Stimulated activated CD4-positive, alpha-beta T cell treated with anti-CD3 and anti-CD28 coated beads, TNF-alpha, amount 100 ng/mL, for 4 hours (primary cell): Measurements from ENCODE around the gene UBAC1.

Source experiments
- DNase-seq, 3 experiments: peaks; one replicate each; pipeline ENCODE4 v3.0.0-alpha.2; 2020; ENCODE audit warnings: low read depth in 3 of 3

UBAC1 gene

DNA sequence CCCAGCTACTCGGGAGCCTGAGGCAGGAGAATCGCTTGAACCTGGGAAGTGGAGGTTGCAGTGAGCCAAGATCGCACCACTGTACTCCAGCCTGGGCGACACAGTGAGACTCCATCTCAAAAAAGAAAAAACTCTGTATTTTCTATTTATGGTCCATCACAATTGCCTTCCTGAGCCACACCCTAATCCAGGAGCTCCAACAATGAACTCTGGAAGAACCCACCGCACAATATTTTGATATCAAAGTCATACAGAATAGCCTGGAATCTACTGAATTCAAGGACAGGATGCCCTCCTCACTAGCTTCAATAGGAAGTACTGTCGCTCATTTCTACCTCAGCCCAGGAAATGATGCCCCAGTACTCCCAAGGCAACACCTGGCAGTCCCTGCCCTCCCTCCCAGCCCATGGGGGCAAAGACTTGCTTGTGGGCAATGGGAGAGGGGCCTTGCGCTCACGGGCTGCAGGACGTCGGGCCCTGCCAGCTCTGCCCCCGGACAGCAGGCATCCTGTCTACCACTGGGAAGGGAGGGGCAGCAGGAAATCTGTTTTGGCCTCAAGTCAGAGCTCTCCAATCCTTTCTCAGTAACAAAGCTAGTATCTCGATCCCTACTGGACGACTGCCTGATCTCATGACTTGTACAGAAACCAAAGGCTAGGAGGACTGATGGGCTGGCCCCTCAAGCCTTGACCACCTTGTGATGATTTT lies 19.7 kb downstream of the UBAC1 start:
- DNase-seq: no peak

GRCh38 chr9:135939351-135940265 lies 21.6 kb downstream of the UBAC1 start:
- peak in 2 of 3 experiments; percentile 31 to 32 for DNase-seq

DNA sequence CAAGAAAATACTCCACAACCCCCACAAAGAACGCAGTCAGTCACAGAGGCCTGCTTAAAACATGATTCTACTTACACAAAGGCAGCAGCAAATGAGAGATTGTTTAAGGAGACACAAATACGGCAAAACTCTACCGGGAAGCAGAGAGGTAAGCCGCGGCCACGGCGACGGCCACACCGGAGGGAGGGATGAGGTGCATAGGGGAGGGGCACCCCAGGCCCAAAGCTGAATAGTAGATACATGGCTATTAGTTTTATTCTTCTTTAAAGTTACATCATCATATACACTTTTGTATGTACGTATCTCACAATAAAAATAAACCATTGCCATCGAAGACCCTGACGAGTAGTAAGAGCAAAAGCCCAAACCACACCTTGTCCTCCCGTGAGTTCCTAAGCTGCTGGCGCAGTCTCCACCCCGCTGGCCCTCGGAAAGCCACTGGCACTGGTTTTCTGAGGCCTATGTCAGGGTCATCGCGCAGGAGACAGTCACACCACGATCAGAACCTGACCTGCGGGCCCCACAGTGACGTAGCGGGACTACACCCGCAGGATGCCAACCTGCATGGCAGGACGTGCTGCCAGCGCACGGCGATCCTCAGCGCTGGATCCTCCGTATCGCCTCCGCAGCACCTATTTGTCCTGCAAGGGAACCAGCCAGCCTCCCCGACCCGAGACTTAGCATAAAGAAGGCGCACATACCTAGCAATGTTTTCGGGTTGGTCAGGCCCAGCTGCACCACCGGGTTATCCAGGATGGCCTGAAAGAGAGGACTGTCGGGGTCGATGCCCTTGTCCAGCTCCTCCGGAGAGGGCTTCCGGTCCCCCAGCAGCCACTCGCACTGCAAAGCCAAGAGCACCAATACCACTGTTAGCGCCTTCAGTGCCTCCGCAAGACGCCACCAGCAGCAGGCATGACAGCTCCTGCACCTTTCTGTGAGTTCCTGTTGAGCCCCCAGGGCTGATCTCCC lies 23.4 kb downstream of the UBAC1 start:
- DNase-seq: no peak

DNA sequence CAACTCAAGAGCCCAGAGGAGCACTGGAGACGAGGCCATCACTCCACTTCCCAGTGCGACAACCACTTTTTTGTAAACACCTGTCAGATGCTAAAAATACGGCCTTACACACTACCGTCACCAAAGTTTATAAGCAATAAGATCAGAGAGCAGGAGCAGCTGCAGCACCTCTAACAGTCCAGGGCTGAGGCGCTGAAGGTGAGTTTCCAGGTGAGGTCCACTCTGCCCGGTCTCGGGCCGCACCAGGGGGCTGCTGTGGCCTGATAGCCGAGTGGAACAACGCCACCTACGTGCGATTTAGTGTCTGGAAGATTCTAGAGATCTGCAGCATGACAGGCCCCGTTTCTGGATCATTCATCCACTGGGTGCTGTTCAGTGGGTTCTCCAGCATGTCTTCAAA lies 28.1 kb downstream of the UBAC1 start:
- DNase-seq: no peak

DNA sequence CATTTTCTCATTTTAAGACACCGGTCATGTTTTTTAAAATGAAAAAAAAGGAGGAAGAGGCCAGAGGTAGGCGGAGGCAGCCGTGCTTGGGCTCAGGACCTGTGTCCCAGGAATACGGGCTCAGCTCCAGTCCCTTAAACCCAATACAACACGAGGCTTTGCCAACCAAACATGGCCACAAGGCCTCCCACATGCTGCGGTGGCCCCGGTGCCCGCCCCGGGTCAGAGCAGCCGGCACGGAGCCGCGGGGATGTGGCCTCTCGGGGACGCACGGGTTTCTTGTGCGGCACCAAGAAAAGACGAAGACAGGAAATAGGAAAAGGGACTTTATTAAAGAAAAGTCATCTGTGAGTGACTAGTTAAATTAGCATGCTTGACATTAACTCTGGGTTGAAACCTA lies 28.5 kb downstream of the UBAC1 start:
- no peak for DNase-seq

DNA sequence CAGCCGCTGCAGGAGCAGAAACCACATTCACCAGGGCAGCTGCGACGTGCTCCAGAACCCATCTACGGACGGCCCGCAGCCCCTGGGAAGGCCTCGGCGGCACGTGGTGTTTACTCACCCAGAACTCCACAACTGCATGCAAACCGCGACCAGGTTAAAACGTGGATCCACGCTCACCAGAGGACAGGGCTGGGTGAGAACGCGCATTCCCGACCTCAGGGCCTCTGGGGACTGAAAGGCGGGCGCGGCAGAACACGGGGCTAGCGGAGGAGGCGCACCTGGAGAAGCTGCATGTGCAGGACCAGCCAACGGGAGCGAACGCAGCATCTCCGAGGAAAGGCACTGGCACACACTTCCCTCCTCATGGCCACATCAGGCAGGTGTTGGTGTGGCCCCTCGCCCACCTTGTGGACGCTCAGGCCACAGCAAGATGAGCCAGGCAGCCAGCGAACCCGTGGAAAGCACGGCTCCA lies 29.8 kb downstream of the UBAC1 start:
- no peak for DNase-seq

GRCh38 chr9:135930446-135931345 lies 30.5 kb downstream of the UBAC1 start:
- DNase-seq: no peak

- DNase-seq: no peak
These were observed 31.3 kb downstream of the UBAC1 start for GRCh38 chr9:135929656-135930445.

GRCh38 chr9:135928731-135929655 lies 32.2 kb downstream of the UBAC1 start:
- no peak for DNase-seq

GRCh38 chr9:135928074-135928730 lies 33.0 kb downstream of the UBAC1 start:
- no peak for DNase-seq

DNA sequence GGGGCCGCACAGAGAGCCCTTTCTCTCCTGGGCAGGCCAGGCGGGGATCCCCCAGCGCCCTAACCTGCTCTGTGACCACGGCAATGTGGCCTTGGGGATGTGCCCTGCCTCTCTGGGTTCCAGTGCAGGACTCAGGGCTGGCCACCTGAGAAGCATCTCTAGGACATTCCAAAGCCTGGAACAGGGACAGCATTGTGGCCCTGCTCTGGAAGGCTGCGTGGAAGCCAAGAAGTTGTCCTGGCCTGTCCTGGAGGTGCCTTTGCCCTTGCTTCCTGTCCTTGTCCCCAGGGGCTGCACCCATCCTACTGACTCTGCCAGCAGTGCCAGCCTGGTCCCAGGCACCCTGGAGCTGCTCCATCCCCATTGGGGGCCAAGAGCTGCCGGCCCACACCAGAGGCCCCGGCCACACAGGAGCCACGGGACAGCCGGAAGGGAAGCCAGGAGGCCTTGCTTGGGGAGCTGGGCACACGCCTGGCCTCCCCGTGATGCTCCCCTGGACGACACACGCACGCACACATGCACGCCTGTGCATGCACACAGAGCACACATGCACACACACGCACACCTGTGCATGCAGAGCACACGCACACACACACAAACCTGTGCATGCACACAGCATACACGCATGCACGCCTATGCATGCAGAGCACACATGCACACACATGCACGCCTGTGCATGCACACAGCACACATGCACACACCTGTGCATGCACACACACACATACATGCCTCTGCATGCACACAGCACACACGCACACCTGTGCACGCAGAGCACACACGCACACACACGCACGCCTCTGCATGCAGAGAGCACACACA lies 33.8 kb downstream of the UBAC1 start:
- DNase-seq: no peak

- peak in 2 of 3 experiments; percentile 6 to 33 for DNase-seq
These were observed 34.6 kb downstream of the UBAC1 start for GRCh38 chr9:135926402-135927194.

DNA sequence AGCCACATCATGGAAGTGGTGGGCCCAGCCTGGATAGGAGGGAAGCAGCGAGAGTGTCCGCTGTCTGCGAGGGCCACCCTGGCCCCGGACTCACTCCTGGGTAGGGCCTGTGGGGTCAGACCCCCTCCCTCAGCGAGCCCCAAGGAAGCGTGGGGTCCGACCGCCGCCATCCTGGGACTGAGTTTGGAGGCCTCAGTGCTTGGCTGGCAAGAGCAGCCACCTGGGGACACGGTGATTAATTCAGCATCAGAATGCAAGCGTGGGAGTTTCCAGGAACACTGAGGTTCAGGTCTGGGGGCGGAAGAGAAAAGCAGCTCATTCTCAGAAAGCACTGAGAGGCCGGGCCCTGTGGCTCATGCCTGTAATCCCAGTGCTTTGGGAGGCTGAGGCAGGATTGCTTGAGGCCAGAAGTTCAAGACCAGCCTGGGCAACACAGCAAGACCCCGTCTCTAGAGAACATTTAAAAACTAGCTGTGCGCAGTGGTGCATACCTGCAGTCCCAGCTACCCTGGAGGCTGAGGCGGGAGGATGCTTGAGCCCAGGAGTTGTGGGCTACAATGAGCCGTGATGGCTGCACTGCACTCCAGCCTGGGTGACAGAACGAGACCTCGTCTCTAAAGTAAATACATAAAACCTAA lies 35.6 kb downstream of the UBAC1 start:
- peak in 2 of 3 experiments; percentile 42 to 52 for DNase-seq

DNA sequence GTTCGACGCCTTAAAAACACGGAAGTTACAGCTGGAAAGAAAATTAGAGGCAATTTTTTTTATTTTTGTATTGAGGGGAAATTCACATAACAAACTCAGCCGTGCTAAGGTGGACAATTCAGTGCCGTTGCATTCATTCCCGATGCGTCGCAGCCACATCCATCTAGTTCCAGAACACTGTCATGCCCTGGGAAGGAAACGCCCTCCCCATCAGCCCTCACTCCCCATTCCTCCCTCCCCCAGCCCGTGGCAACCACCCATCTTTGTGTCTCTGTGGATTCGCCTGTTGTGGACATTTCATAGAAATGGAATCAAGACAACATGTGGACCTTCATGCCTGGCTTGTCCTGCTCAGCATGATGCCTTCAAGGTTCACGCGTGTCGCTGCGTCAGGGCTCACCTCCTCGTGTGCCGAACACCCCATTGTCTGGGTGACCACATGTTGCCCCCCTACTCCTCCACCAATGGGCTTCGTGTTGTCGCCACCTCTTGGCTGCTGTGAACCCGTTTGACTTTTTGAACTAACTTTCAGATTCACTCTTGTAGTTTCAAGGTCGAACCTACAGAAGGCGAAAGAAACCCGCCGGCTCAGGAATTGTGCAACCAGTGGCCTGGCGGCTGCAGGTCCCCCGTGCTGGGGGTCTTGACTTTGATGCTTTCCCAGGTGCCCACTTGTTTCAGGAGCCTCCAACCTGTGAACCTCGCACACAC lies 36.4 kb downstream of the UBAC1 start:
- DNase-seq: no peak

- DNase-seq: no peak
These were observed 37.7 kb downstream of the UBAC1 start for GRCh38 chr9:135923508-135923907.
